Measurements from ENCODE around the gene HSD3B1.

Gene HSD3B1

GRCh38 chr1:119506941-119507340 is at the start of gene HSD3B1:
Gene HSD3B1 (plus strand): TSS chr1:119507210. CDS start chr1:119507477, 267 bp downstream.
- DNase-seq = no peak

GRCh38 chr1:119462964-119463363 is 44.0 kb upstream of the HSD3B1 start:
- no peak for DNase-seq

- DNase-seq = no peak
Measured at GRCh38 chr1:119463569-119463968, 43.4 kb upstream of the HSD3B1 start.

- DNase-seq = no peak
Measured at GRCh38 chr1:119466445-119466844, 40.6 kb upstream of the HSD3B1 start.

- DNase-seq = no peak
Measured at GRCh38 chr1:119467219-119467618, 39.8 kb upstream of the HSD3B1 start.

- no peak for DNase-seq
Measured at GRCh38 chr1:119467857-119468668, 38.9 kb upstream of the HSD3B1 start.

- DNase-seq = no peak
Measured at GRCh38 chr1:119469741-119470140, 37.3 kb upstream of the HSD3B1 start.

GRCh38 chr1:119470377-119470776 is 36.6 kb upstream of the HSD3B1 start:
- no peak for DNase-seq

- DNase-seq = no peak
Measured at GRCh38 chr1:119470958-119471357, 36.1 kb upstream of the HSD3B1 start.

- DNase-seq = no peak
Measured at GRCh38 chr1:119471566-119471965, 35.4 kb upstream of the HSD3B1 start.

GRCh38 chr1:119472080-119472818 is 34.8 kb upstream of the HSD3B1 start:
- DNase-seq = no peak

- DNase-seq = no peak
Measured at GRCh38 chr1:119472819-119473175, 34.2 kb upstream of the HSD3B1 start.

GRCh38 chr1:119475866-119476439 is 31.1 kb upstream of the HSD3B1 start:
- no peak for DNase-seq

GRCh38 chr1:119477710-119478109 is 29.3 kb upstream of the HSD3B1 start:
- DNase-seq = no peak

- DNase-seq = no peak
Measured at GRCh38 chr1:119480175-119480574, 26.8 kb upstream of the HSD3B1 start.

- no peak for DNase-seq
Measured at GRCh38 chr1:119481951-119482350, 25.1 kb upstream of the HSD3B1 start.

- DNase-seq = no peak
Measured at GRCh38 chr1:119482517-119483425, 24.2 kb upstream of the HSD3B1 start.

GRCh38 chr1:119483441-119484200 is 23.4 kb upstream of the HSD3B1 start:
- DNase-seq = no peak

GRCh38 chr1:119485201-119485600 is 21.8 kb upstream of the HSD3B1 start:
- DNase-seq = no peak

GRCh38 chr1:119488216-119488615 is 18.8 kb upstream of the HSD3B1 start:
- DNase-seq = no peak

GRCh38 chr1:119489201-119489600 is 17.8 kb upstream of the HSD3B1 start:
- no peak for DNase-seq

GRCh38 chr1:119490925-119491324 is 16.1 kb upstream of the HSD3B1 start:
- no peak for DNase-seq

All from CD4-positive, alpha-beta T cell treated with Interleukin-6 for 4 hours (primary cell).